ENCODE measurements around the gene TOR4A. TPM values are rescaled to one million over a fixed set of nuclear protein-coding genes. Genes with fewer than 3 reads are reported as not detected.
"Not testable (repeated sequence)": the region's sequence is repeated elsewhere in the genome, so short reads cannot be mapped to it uniquely, and the experiment has no call there.

TOR4A gene
- total and polyA plus RNA-seq, 2 donors, result 2.0 to 8.1 TPM

DNA sequence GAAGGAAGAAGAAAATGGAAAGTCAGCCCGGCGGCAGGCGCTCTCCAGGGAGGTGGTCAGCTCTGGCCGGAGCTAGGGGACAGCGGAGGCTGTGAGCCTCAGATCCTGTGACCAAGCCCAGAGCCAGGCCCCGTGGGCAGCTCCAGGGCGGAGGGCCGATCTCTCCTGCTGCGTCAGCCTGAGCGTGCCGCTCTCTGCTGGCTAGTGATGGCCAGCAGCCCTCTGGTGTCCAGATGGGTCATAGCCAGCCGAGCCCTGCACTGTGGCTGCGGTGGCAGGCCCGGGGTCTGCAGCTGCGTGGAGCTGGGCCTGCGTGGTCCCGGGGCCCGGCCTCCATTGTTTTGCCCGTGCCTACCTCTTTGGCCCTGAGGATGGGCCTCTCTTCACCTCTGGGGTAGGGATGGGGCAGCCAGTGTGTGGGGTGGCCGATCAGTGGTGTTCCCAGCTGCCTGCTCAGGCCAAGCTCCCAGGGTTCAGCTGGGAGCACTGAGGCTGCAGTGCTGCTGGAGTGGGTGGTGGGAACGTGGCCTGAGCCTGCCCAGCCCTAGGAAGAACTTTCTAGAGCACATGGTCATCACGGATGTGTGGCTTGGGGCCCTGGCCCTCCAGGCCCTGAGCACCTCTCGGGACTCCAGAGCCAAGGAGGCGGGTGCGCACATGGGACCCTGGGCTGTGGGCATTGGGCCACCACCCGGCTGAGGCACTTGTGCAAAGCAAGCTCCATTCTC is 41.6 kb downstream of the TOR4A start:
- H3K4me3 ChIP-seq (ENCODE audit: low read depth, low read length), result no peak overlapping the region
- DNase-seq (ENCODE audit: extremely low spot score), result no peak

DNA sequence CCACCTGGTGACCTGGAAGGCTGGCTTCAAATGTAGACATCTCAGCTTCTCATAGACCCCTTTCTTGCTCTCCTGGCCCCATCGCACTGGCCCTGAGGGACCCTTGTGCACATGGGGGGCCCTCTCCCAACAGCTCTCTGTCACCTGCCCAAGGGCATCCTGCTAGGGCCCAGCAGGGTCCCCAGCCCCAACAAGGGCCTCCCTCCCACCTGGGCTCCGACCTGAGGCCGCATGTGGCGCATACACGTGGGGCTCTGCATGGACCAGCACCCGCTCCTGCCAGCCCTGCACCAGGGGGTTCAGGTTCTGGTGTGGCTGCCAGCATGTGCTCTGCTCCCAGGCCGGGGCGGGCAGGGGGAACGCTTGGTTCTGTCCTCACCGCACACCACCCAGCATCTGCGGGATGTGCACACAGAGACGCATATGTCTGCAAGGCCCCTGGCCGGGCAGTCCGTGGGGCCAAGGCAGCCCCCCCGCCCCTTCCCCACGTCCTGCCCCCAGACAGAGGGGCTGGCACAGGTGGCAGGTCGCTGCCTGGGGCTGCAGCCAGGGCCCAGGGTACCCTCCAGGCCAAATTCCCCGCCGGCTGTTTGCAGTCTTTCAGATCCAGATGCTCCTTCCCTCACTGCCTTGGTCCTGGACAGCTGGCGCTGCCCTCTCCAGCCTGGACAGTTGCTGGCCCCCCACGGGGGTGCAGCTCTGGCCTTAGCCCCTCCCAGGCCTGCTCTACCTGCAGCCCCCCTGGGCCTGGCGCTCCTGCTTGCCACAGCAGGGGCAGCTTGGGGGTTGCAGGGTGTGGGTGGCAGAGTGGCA is 42.4 kb downstream of the TOR4A start:
- H3K4me3 ChIP-seq (ENCODE audit: low read depth, low read length), result no peak overlapping the region
- no peak for DNase-seq (ENCODE audit: extremely low spot score)
- no peaks in the 10 kb centered on the region for H3K4me1 ChIP-seq (ENCODE audit: insufficient read depth)
- H3K36me3 ChIP-seq (ENCODE audit: insufficient read depth), result no peaks in the 10 kb centered on the region
- 90% methylated on average over 22 of the region's 22 CpGs for WGBS
- no peak overlapping the region for H3K27ac ChIP-seq (ENCODE audit: low read depth)

More for the DNA sequence above, 41.6 kb downstream of the TOR4A start:
- Histone ChIP-seq H3K27ac (ENCODE audit: low read depth) (no peak overlapping the region), H3K4me1 (ENCODE audit: insufficient read depth) (no peaks in the 10 kb centered on the region), H3K36me3 (ENCODE audit: insufficient read depth) (no peaks in the 10 kb centered on the region)
- WGBS, result 70% methylated on average over 26 of the region's 26 CpGs

DNA sequence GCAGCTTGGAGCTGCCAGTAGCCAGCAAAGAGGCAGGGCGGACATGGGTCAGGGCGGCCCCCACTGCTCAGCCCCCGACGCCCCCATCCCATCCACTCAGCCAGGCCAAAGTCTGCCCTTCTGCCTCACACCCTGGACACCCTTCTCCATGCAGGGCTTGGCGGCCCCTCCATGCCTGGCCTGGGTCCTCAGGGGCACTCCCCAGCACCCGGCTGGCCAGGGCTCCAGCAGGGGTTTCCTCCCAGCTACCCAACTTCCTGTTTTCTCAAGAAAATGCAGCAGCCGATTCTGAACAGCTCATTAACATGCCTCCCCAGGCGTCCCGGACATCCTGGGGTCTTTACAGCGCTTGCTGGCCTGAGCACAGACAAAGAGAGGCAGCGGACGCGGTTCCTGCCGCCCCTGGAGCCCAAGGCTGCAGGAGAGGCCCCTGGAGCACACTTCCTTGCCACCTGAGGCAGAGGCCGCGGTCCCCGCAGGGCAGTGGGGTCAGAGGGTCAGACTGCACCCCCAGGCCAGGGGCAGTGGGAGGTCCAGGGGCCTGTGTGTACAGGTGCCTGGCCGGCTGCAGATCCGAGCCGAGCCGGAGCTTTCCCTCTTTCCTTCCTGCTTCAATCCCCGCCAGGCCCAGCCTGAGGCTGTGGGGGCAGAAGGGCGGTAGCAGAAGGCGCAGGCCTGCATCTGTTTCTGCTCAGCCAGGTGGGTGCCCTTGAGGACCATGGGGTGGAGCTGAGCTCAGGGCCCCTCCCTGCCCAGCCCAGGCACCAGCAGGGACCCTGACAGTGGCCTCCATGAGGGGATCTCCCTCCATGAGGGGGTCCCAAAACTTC is 43.2 kb downstream of the TOR4A start:
- 65% methylated on average over 24 of the region's 24 CpGs for WGBS
- no peak for DNase-seq (ENCODE audit: extremely low spot score)
- no peak overlapping the region for H3K27ac ChIP-seq (ENCODE audit: low read depth)
- H3K36me3 ChIP-seq (ENCODE audit: insufficient read depth), result no peaks in the 10 kb centered on the region
- H3K4me3 ChIP-seq (ENCODE audit: low read depth, low read length), result no peak overlapping the region
- no peaks in the 10 kb centered on the region for H3K4me1 ChIP-seq (ENCODE audit: insufficient read depth)

DNA sequence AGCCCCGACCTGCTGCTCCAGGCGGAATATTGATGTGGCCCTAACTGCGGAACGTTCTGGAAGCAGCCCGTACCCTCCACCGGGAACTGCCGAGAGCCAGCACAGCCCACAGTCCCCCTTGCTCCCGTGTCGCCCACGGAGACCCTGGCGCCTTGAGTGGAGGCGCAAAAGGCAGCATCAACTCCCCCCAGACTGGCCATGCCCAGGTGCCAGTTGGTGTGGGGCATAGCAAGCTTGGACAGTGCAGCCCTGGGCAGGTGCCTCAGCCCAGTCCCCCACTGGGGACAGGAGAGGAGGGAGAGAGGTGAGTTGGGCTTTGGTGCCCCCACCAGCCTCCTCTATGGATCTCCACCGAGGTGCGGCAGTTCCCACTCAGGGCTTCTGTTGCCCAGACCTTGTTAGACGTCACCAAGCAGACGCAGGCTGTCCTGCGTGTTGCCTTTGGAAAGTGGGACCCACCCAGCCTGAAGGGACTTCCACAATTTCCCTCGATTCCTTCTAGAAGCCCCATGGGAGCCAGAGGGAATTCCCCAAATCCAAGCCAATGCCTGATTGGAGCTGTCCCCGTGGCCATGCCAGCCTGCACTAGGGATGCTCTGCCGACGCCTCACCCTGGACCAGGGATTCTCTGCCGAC is 44.3 kb downstream of the TOR4A start:
- Histone ChIP-seq H3K4me1 (ENCODE audit: insufficient read depth) (no peaks in the 10 kb centered on the region), H3K27ac (ENCODE audit: low read depth) (no peak overlapping the region), H3K4me3 (ENCODE audit: low read depth, low read length) (no peak overlapping the region), H3K36me3 (ENCODE audit: insufficient read depth) (no peaks in the 10 kb centered on the region)
- DNase-seq (ENCODE audit: extremely low spot score), result no peak
- 93% methylated on average over 22 of the region's 22 CpGs for WGBS

DNA sequence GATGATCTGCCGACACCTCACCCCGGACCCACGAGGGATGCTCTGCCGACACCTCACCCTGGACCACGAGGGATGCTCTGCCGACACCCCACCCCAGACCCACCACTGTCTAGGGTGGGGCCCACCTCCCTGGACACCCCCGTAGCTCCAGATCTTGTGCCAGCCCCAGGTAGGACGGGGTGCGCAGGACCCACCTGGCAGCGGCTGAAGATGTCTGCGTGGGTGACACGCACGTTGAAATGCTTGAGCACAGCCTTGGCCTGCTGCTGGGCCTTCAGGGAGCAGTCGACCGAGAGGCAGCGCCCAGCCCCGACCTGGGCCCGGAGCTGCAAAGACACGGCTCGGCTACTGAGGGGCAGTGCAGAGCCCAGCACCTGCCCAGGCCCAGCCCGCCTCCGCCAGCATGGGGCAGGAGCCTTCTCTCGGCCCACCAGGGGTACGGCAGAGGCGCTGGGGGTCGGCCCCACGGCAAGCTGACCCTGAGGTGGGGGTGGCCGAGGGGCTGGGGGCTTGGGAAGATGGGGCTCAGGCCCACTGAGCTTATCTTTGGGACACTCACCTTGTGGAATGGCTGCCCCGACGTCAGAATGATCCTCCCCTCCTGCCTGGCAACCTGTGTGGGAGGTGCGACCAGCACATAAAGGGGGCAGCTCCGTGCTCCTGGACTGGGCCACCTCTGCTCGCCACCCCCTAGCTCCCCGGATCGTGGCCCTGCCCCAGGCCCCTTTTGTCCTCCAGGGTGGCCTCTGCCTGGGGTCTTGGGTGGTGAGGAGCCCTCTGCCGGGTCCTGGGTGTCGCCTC is 46.2 kb downstream of the TOR4A start:
- Histone ChIP-seq H3K4me1 (ENCODE audit: insufficient read depth) (no peaks in the 10 kb centered on the region), H3K36me3 (ENCODE audit: insufficient read depth) (no peaks in the 10 kb centered on the region), H3K4me3 (ENCODE audit: low read depth, low read length) (no peak overlapping the region), H3K27ac (ENCODE audit: low read depth) (no peak overlapping the region)
- WGBS, result 94% methylated on average over 37 of the region's 37 CpGs
- DNase-seq (ENCODE audit: extremely low spot score), result no peak

DNA sequence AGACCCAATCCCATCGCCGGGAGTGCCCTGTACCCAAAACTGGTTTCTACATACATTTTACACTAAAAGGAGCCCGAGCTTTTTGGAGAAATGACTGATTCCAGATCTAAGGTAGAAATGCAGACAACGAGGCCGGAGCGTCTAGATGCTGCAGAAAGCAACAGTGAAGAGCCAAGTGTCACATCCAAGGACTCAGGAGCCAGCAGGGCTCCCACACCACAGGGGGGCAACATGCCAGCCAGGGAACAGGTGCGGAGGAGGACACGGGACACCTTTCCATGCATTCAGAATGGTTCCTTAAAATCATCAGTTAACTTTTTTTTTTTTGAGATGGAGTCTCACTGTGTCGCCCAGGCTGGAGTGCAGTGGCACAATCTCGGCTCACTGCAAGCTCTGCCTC is 47.6 kb downstream of the TOR4A start:
- H3K27ac ChIP-seq (ENCODE audit: low read depth), result no peak overlapping the region
- no peak for DNase-seq (ENCODE audit: extremely low spot score)
- no peaks in the 10 kb centered on the region for H3K4me1 ChIP-seq (ENCODE audit: insufficient read depth)
- H3K4me3 ChIP-seq (ENCODE audit: low read depth, low read length), result no peak overlapping the region
- 94% methylated on average over 10 of the region's 10 CpGs for WGBS
- H3K36me3 ChIP-seq (ENCODE audit: insufficient read depth), result no peaks in the 10 kb centered on the region

DNA sequence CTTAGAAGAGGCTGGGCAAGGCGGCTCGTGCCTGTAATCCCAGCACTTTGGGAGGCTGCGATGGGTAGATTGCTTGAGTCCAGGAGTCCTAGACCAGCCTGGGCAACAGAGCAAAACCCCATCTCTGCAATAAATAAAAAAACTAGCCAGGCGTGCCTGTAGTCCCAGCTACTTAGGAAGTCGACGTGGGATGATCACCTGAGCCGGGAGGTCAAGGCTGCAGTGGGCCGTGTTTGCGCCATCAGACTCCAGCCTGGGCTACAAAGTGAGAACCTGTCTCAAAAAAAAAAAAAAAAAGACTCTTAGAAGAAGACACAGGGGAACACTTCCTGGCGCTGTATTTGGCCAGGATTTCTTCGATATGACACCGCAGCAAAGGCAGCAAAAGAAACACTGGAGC is 48.3 kb downstream of the TOR4A start:
- no peak for DNase-seq (ENCODE audit: extremely low spot score)
- 94% methylated on average over 12 of the region's 12 CpGs for WGBS

DNA sequence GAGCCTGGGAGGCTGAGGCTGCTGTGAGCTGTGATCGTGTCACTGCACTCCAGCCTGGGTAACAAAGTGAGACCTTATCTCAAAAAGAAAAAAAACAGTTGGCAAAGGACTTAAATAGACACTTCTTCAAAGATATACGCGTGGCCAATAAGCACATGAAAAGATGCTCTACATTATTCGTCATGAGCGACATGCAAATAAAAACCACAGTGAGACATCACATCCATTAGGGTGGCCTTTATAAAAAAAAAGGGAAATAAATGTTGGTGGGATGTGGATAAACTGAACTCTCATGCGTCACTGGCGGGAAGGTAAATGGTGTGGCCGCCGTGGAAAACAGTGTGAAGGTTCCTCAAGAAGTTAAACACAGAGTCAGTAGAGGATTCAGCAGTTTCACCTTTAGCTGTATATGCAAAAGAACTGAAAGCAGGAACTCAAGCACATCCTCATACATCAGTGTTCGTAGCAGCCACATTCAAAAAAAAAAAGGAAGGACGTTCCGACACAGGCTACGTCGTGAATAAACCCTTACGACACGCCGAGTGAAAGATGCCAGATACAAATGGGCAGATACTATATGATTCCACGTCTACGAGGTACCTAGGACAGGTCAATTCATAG is 49.0 kb downstream of the TOR4A start:
- Histone ChIP-seq H3K36me3 (ENCODE audit: insufficient read depth) (no peaks in the 10 kb centered on the region), H3K4me3 (ENCODE audit: low read depth, low read length) (no peak overlapping the region), H3K27ac (ENCODE audit: low read depth) (no peak overlapping the region), H3K4me1 (ENCODE audit: insufficient read depth) (no peaks in the 10 kb centered on the region)
- DNase-seq (ENCODE audit: extremely low spot score), result no peak
- whole genome bisulfite sequencing, result 80% methylated on average over 19 of the region's 19 CpGs

More for the DNA sequence above, 48.3 kb downstream of the TOR4A start:
- H3K27ac ChIP-seq (ENCODE audit: low read depth), result no peak overlapping the region
- no peak overlapping the region for H3K4me3 ChIP-seq (ENCODE audit: low read depth, low read length)
- H3K4me1 ChIP-seq (ENCODE audit: insufficient read depth), result no peaks in the 10 kb centered on the region
- H3K36me3 ChIP-seq (ENCODE audit: insufficient read depth), result no peaks in the 10 kb centered on the region

DNA sequence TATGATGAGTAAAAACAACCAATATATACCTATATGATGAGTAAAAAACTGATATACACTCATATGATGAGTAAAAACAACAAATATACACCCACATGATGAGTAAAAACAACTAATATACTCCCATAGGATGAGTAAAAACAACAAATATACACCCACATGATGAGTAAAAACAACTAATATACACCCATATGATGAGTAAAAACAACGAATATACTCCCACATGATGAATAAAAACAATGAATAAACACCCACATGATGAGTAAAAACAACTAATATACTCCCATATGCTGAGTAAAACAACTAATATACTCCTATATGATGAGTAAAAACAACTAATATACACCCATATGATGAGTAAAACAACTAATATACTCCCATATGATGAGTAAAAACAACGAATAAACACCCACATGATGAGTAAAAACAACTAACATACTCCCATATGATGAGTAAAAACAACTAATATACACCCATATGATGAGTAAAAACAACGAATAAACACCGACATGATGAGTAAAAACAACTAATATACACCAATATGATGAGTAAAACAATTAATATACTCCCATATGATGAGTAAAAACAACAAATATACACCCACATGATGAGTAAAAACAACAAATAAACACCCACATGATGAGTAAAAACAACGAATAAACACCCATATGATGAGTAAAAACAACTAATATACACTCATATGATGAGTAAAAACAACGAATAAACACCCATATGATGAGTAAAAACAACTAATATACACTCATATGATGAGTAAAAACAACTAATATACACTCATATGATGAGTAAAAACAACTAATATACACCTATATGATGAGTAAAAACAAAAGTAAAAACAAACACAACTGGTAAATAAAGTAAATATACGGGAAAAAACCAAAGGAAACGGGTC is 50.4 kb downstream of the TOR4A start:
- WGBS, result 82% methylated on average over 8 of the region's 8 CpGs
- DNase-seq (ENCODE audit: extremely low spot score); H3K4me1 ChIP-seq (ENCODE audit: insufficient read depth); H3K36me3 ChIP-seq (ENCODE audit: insufficient read depth); H3K4me3 ChIP-seq (ENCODE audit: low read depth, low read length); H3K27ac ChIP-seq (ENCODE audit: low read depth): not testable (repeated sequence)

DNA sequence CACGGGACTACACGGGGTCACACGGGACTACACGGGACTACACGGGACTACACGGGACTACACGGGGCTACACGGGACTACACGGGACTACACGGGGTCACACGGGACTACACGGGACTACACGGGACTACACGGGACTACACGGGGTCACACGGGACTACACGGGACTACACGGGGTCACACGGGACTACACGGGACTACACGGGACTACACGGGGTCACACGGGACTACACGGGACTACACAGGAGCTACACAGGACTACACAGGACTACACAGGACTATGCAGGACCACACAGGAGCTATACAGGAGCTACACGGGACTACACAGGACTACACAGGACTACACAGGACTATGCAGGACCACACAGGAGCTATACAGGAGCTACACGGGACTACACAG is 52.1 kb downstream of the TOR4A start:
- not testable (repeated sequence) for H3K4me1 ChIP-seq (ENCODE audit: insufficient read depth); H3K27ac ChIP-seq (ENCODE audit: low read depth); H3K4me3 ChIP-seq (ENCODE audit: low read depth, low read length); DNase-seq (ENCODE audit: extremely low spot score); H3K36me3 ChIP-seq (ENCODE audit: insufficient read depth)
- 65% methylated on average over 23 of the region's 26 CpGs for WGBS

DNA sequence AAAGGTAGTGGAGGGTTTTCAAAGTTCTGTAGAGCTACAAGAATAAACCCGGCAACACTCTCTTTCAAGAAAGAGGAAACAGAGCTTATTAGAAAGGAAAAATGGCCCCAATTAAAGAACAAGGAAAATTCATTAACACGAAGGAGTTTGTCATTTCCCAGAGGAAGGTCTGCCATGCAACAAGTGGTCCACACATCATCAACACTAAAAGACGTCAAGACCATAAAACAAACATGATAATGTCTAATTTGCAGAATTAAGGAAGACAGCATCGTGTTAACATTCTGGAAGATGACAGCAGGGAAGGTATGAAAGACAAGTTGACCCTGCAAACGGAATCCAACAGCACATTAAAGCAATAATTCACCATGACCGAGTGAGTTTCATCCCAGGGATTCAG is 53.2 kb downstream of the TOR4A start:
- DNase-seq (ENCODE audit: extremely low spot score), result no peak
- WGBS, result 87% methylated on average over 6 of the region's 6 CpGs
- Histone ChIP-seq H3K36me3 (ENCODE audit: insufficient read depth) (no peaks in the 10 kb centered on the region), H3K4me3 (ENCODE audit: low read depth, low read length) (no peak overlapping the region), H3K4me1 (ENCODE audit: insufficient read depth) (no peaks in the 10 kb centered on the region), H3K27ac (ENCODE audit: low read depth) (no peak overlapping the region)

DNA sequence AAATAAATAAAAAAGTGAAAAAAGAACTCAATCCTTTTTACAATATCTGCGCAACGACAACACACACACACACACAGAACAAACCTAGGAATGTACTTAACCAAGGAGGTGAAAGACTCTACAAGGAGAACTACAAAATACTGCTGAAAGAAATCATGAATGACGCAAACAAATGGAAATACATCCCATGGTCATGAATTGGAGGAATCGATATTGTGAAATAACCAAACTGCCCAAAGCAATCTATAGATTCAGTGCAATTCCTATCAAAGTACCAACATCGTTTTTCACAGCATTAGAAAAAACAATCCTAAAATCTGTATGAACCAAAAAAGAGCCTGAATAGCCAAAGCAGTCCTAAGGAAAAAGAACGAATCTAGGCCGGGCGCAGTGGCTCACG is 54.4 kb downstream of the TOR4A start:
- no peak for DNase-seq (ENCODE audit: extremely low spot score)
- Histone ChIP-seq H3K36me3 (ENCODE audit: insufficient read depth) (no peaks in the 10 kb centered on the region), H3K27ac (ENCODE audit: low read depth) (no peak overlapping the region), H3K4me3 (ENCODE audit: low read depth, low read length) (no peak overlapping the region), H3K4me1 (ENCODE audit: insufficient read depth) (no peaks in the 10 kb centered on the region)
- WGBS, result 95% methylated on average over 9 of the region's 9 CpGs
